Esophagus (tissue), 2 donors: Measurements from ENCODE around the gene ARL14. TPM values are rescaled to one million over a fixed set of nuclear protein-coding genes. Genes with fewer than 3 reads are reported as not detected.
"Not testable (repeated sequence)": the region's sequence is repeated elsewhere in the genome, so short reads cannot be mapped to it uniquely, and the experiment has no call there.

Source experiments
- H3K27ac ChIP-seq, 2 donors: one replicate each; pipeline ENCODE4 v1.5.1; 2013; ENCODE audit warnings: low read depth in 2 of 2, mild to moderate bottlenecking in 2 of 2, inconsistent platforms in 1 of 2, low read length in 1 of 2, moderate library complexity in 1 of 2
- H3K27me3 ChIP-seq, 2 donors: one replicate each; pipeline ENCODE4 v1.6.1; 2013; ENCODE audit warnings: low read length in 2 of 2, control low read depth in 1 of 2, mild to moderate bottlenecking in 1 of 2; ENCODE audit not compliant: insufficient read depth in 2 of 2, control insufficient read depth in 1 of 2
- H3K36me3 ChIP-seq, 2 donors: one replicate each; pipeline ENCODE4 v1.6.1; 2013; ENCODE audit warnings: low read length in 1 of 2; ENCODE audit not compliant: control insufficient read depth in 2 of 2, insufficient read depth in 2 of 2
- H3K4me1 ChIP-seq, 2 donors: one replicate each; pipeline ENCODE4 v1.6.1; 2013; ENCODE audit warnings: low read length in 1 of 2; ENCODE audit not compliant: control insufficient read depth in 2 of 2, insufficient read depth in 2 of 2
- H3K4me3 ChIP-seq, 2 donors: one replicate each; pipeline ENCODE4 v1.5.1; 2013; ENCODE audit warnings: low read length in 2 of 2, mild to moderate bottlenecking in 2 of 2, low read depth in 1 of 2, moderate library complexity in 1 of 2
- H3K9me3 ChIP-seq, 2 donors: one replicate each; pipeline ENCODE4 v1.6.1; 2013; ENCODE audit warnings: mild to moderate bottlenecking in 2 of 2, low read depth in 1 of 2, low read length in 1 of 2, moderate library complexity in 1 of 2; ENCODE audit not compliant: control insufficient read depth in 2 of 2, insufficient read depth in 1 of 2
- WGBS, 2 donors: extraction: QIAGEN DNeasy Blood & Tissue Kit; methylation state at CpG; one replicate each; pipeline ENCODE4 v1.1.7; 2013; 5-methylcytosine and 5-hydroxymethylcytosine counted together
- polyA plus RNA-seq, 2 donors: library from polyadenylated mRNA; stranded (reverse); fragments of 200-250 nt; gene quantifications; one replicate each; pipeline ENCODE4 v1.2.3, GENCODE V29; 2013
- donor health status: healthy with polysubstance abuse.
- donor health status: Bipolar disorder and iron deficiency.

ARL14 gene
- polyA plus RNA-seq, 2 donors, result 1.1 to 1.3 TPM

DNA sequence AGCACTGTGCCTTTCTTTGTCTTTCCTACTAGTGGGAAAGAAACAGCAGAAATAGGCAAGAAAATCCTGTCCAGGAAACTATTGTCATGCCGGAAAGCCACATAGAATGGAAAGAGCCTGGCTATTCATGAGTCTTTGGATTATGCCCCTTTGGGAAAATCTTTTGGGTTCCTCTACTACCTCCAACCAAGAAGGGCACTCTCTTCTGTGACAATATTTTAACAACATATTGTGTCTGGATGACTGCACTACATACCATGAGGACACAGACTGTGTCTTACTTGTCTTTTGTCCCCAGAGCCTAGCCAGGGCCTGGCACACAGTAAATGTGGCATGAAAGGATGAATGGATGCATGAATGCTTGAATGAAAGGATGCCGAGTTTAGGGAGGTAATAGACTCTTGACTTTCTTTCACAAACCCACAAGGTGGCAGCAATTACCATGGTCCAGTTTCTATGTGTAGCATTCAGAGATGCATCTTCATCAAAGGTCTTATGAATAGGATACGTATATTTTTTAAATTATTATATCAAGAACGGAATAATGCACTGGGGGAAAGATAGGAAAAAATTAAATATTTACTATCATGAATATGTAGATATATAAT, 30.3 kb downstream of the ARL14 start:
- H3K36me3 ChIP-seq, result no peaks in the 10 kb centered on the region
- H3K9me3 ChIP-seq, result no peaks in the 10 kb centered on the region
- H3K4me1 ChIP-seq, result no peaks in the 10 kb centered on the region
- no peaks in the 10 kb centered on the region for H3K27me3 ChIP-seq
- H3K27ac ChIP-seq, result no peak overlapping the region
- WGBS, 2 donors, result 20% methylated on average over 4 of the region's 4 CpGs
- H3K4me3 ChIP-seq, result no peak overlapping the region

GRCh38 chr3:160709477-160710182, 32.7 kb downstream of the ARL14 start:
- no peaks in the 10 kb centered on the region for H3K9me3 ChIP-seq
- H3K4me1 ChIP-seq, result no peaks in the 10 kb centered on the region
- H3K27me3 ChIP-seq, result no peaks in the 10 kb centered on the region
- WGBS, 2 donors, result 79 to 85% methylated on average over 3 of the region's 3 CpGs
- H3K27ac ChIP-seq, result no peak overlapping the region
- H3K36me3 ChIP-seq, result no peaks in the 10 kb centered on the region
- no peak overlapping the region for H3K4me3 ChIP-seq

- H3K36me3 ChIP-seq, H3K27ac ChIP-seq, H3K4me1 ChIP-seq, H3K27me3 ChIP-seq, H3K9me3 ChIP-seq, H3K4me3 ChIP-seq: not testable (repeated sequence)
- 89 to 97% methylated on average over 3 of the region's 3 CpGs for WGBS, 2 donors
Measured at GRCh38 chr3:160713144-160713543, 36.2 kb downstream of the ARL14 start.

DNA sequence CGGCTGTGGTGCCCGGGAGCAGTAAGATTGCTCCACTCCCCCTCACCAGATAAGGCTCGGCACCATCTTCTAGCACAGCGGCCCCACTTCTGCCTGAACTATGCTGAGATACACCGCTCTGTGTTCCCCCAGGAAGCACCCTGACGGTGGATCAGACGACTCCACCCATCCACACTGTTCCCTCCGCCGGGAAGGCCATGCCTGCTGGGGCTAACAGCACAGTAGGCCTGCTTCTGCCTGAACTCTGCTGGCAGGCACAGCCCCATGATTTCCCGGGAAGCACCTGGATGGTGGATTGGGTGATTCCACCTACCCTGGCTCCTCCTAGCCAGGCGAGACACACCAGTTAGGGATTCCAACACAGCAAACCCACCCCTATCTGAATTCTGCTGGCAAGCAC, 42.8 kb downstream of the ARL14 start:
- no peaks in the 10 kb centered on the region for H3K36me3 ChIP-seq
- H3K27ac ChIP-seq, result no peak overlapping the region
- no peaks in the 10 kb centered on the region for H3K4me1 ChIP-seq
- 78 to 84% methylated on average over 11 of the region's 11 CpGs for WGBS, 2 donors
- H3K4me3 ChIP-seq, result no peak overlapping the region
- H3K27me3 ChIP-seq, result no peaks in the 10 kb centered on the region
- no peaks in the 10 kb centered on the region for H3K9me3 ChIP-seq

DNA sequence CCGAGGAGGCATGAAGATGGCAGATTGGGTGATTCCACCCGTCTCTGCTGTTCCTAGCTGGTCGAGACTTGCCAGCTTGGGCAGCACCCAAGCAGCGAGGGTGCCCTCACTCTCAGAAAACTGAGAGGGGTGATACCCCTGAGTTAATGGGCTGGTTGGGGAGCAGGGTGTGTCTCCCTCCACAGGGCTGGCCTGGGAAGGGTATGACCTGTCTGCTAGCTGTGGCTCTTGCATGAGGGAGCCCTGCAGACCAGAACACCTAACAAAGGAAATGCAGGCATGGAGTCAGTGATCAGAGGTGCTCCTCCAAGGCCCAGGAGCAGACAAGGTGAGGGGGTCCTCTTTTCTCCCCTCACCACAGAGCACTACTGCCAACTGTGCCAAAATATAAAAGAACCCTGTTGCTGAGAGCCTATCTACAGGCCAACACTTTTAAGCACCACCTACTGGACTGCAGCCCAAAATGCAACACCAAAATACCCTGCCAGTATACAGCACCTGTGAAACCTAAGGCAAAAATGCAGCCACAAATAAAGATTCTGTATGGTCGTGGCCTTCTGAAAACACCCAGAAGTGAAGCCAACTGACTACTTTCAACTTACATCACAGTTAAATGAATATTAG, 43.3 kb downstream of the ARL14 start:
- Histone ChIP-seq H3K4me3 (no peak overlapping the region), H3K36me3 (no peaks in the 10 kb centered on the region), H3K9me3 (no peaks in the 10 kb centered on the region), H3K27ac (no peak overlapping the region), H3K27me3 (no peaks in the 10 kb centered on the region), H3K4me1 (no peaks in the 10 kb centered on the region)
- WGBS, 2 donors, result 60 to 63% methylated on average over 5 of the region's 5 CpGs

DNA sequence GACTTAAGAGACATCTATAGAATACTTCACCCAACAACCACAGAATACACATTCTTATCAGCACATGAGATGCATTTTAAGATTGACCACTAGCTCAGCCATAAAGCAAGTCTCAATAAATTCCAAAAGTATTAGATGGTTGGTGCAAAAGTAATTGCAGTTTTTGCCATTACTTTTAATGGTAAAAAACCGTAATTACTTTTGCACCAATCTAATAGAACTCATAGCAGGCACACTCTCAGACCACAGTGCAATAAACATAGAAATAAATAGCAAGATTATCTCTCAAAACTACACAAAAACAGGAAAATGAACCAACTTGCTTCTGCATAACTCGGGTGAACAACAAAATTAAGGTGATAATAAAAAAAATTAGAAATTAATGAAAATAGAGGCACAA, 45.4 kb downstream of the ARL14 start:
- Histone ChIP-seq H3K27me3 (no peaks in the 10 kb centered on the region), H3K36me3 (no peaks in the 10 kb centered on the region)
- WGBS, 2 donors, result 82 to 84% methylated on average over 2 of the region's 2 CpGs

GRCh38 chr3:160725338-160725737, 48.4 kb downstream of the ARL14 start:
- no peaks in the 10 kb centered on the region for H3K36me3 ChIP-seq
- 54 to 62% methylated on average over 2 of the region's 2 CpGs for WGBS, 2 donors
- H3K9me3 ChIP-seq, result no peaks in the 10 kb centered on the region

More for the DNA sequence above, 45.4 kb downstream of the ARL14 start:
- no peak overlapping the region for H3K4me3 ChIP-seq
- H3K27ac ChIP-seq, result no peak overlapping the region
- H3K4me1 ChIP-seq, result no peaks in the 10 kb centered on the region
- H3K9me3 ChIP-seq, result no peaks in the 10 kb centered on the region

More at GRCh38 chr3:160725338-160725737, 48.4 kb downstream of the ARL14 start:
- H3K4me3 ChIP-seq, result no peak overlapping the region
- H3K4me1 ChIP-seq, result no peaks in the 10 kb centered on the region
- H3K27me3 ChIP-seq, result no peaks in the 10 kb centered on the region
- no peak overlapping the region for H3K27ac ChIP-seq

Other genes starting within 250 kb of the ARL14 start
- gene TRIM59, start 227.4 kb upstream of the ARL14 start, polyA plus RNA-seq, result 1 to 10 TPM; 2.5 to 3.5 TPM
- gene KPNA4, start 111.6 kb upstream of the ARL14 start, polyA plus RNA-seq, result 10 to 100 TPM; 13.7 to 16.3 TPM
- gene PPM1L, start 79.1 kb downstream of the ARL14 start, polyA plus RNA-seq, result 1 to 10 TPM; 2.7 to 3.0 TPM